Stimulated activated naive CD8-positive, alpha-beta T cell treated with anti-CD3 and anti-CD28 coated beads, Interleukin-15, Interleukin-2, amounts not matched to agents 100 ng/mL and 50 ng/mL, for 24 hours (primary cell): Measurements from ENCODE around the gene ADAMTS2.

Experiments used
- H3K27ac Mint-ChIP-seq: one replicate; pipeline ENCODE4 v1.8.0; 2021; ENCODE audit warnings: mild to moderate bottlenecking, mixed read lengths
- H3K27me3 Mint-ChIP-seq: one replicate; pipeline ENCODE4 v1.8.0; 2021; ENCODE audit warnings: mixed read lengths
- H3K36me3 Mint-ChIP-seq: one replicate; pipeline ENCODE4 v1.8.0; 2021; ENCODE audit warnings: low read depth, mixed read lengths
- H3K4me1 Mint-ChIP-seq: one replicate; pipeline ENCODE4 v1.8.0; 2021; ENCODE audit warnings: low read depth, mixed read lengths
- H3K4me3 Mint-ChIP-seq: one replicate; pipeline ENCODE4 v1.8.0; 2021; ENCODE audit warnings: mild to moderate bottlenecking, mixed read lengths
- H3K9me3 Mint-ChIP-seq: one replicate; pipeline ENCODE4 v1.8.0; 2021; ENCODE audit warnings: mixed read lengths

The ADAMTS2 gene

GRCh38 chr5:179375236-179375685 lies 30.0 kb upstream of the ADAMTS2 start:
- Mint-ChIP-seq H3K36me3 (no peaks in the 10 kb centered on the region), H3K27ac (no peak overlapping the region), H3K9me3 (no peaks in the 10 kb centered on the region), H3K4me3 (no peak overlapping the region), H3K27me3 (no peaks in the 10 kb centered on the region), H3K4me1 (no peaks in the 10 kb centered on the region)

- no peaks in the 10 kb centered on the region for H3K27me3 Mint-ChIP-seq
- H3K9me3 Mint-ChIP-seq, result no peaks in the 10 kb centered on the region
- no peak overlapping the region for H3K4me3 Mint-ChIP-seq
- no peaks in the 10 kb centered on the region for H3K36me3 Mint-ChIP-seq
- H3K27ac Mint-ChIP-seq, result no peak overlapping the region
- no peaks in the 10 kb centered on the region for H3K4me1 Mint-ChIP-seq
Observed at GRCh38 chr5:179374506-179375235, 29.4 kb upstream of the ADAMTS2 start.

- no peaks in the 10 kb centered on the region for H3K27me3 Mint-ChIP-seq
- no peaks in the 10 kb centered on the region for H3K4me1 Mint-ChIP-seq
- no peak overlapping the region for H3K27ac Mint-ChIP-seq
- H3K4me3 Mint-ChIP-seq, result no peak overlapping the region
- H3K36me3 Mint-ChIP-seq, result no peaks in the 10 kb centered on the region
- no peaks in the 10 kb centered on the region for H3K9me3 Mint-ChIP-seq
Observed at GRCh38 chr5:179373961-179374505, 28.8 kb upstream of the ADAMTS2 start.

- Mint-ChIP-seq H3K9me3 (no peaks in the 10 kb centered on the region), H3K4me3 (no peak overlapping the region), H3K4me1 (no peaks in the 10 kb centered on the region), H3K36me3 (no peaks in the 10 kb centered on the region), H3K27me3 (no peaks in the 10 kb centered on the region), H3K27ac (no peak overlapping the region)
Observed at GRCh38 chr5:179373101-179373934, 28.1 kb upstream of the ADAMTS2 start.

- Mint-ChIP-seq H3K4me1 (no peaks in the 10 kb centered on the region), H3K27ac (no peak overlapping the region), H3K36me3 (no peaks in the 10 kb centered on the region), H3K27me3 (no peaks in the 10 kb centered on the region), H3K9me3 (no peaks in the 10 kb centered on the region), H3K4me3 (no peak overlapping the region)
Observed at GRCh38 chr5:179371681-179372680, 26.7 kb upstream of the ADAMTS2 start.

- no peaks in the 10 kb centered on the region for H3K9me3 Mint-ChIP-seq
- no peaks in the 10 kb centered on the region for H3K4me1 Mint-ChIP-seq
- no peaks in the 10 kb centered on the region for H3K36me3 Mint-ChIP-seq
- no peaks in the 10 kb centered on the region for H3K27me3 Mint-ChIP-seq
- H3K4me3 Mint-ChIP-seq, result no peak overlapping the region
- H3K27ac Mint-ChIP-seq, result no peak overlapping the region
Observed at GRCh38 chr5:179371121-179371510, 25.9 kb upstream of the ADAMTS2 start.

GRCh38 chr5:179370490-179371120 lies 25.3 kb upstream of the ADAMTS2 start:
- H3K4me3 Mint-ChIP-seq, result no peak overlapping the region
- no peaks in the 10 kb centered on the region for H3K27me3 Mint-ChIP-seq
- H3K36me3 Mint-ChIP-seq, result no peaks in the 10 kb centered on the region
- no peaks in the 10 kb centered on the region for H3K4me1 Mint-ChIP-seq
- H3K9me3 Mint-ChIP-seq, result no peaks in the 10 kb centered on the region
- no peak overlapping the region for H3K27ac Mint-ChIP-seq

- no peak overlapping the region for H3K27ac Mint-ChIP-seq
- H3K4me1 Mint-ChIP-seq, result no peaks in the 10 kb centered on the region
- H3K27me3 Mint-ChIP-seq, result no peaks in the 10 kb centered on the region
- no peaks in the 10 kb centered on the region for H3K36me3 Mint-ChIP-seq
- H3K4me3 Mint-ChIP-seq, result no peak overlapping the region
- no peaks in the 10 kb centered on the region for H3K9me3 Mint-ChIP-seq
Observed at GRCh38 chr5:179369530-179369884, 24.2 kb upstream of the ADAMTS2 start.

GRCh38 chr5:179368806-179369529 lies 23.7 kb upstream of the ADAMTS2 start:
- Mint-ChIP-seq H3K27ac (no peak overlapping the region), H3K36me3 (no peaks in the 10 kb centered on the region), H3K27me3 (no peaks in the 10 kb centered on the region), H3K4me1 (no peaks in the 10 kb centered on the region), H3K4me3 (no peak overlapping the region), H3K9me3 (no peaks in the 10 kb centered on the region)

- Mint-ChIP-seq H3K27ac (no peak overlapping the region), H3K36me3 (no peaks in the 10 kb centered on the region), H3K27me3 (no peaks in the 10 kb centered on the region), H3K4me1 (no peaks in the 10 kb centered on the region), H3K9me3 (no peaks in the 10 kb centered on the region), H3K4me3 (no peak overlapping the region)
Observed at GRCh38 chr5:179368126-179368805, 23.0 kb upstream of the ADAMTS2 start.

- Mint-ChIP-seq H3K27me3 (no peaks in the 10 kb centered on the region), H3K4me1 (no peaks in the 10 kb centered on the region), H3K4me3 (no peak overlapping the region), H3K27ac (no peak overlapping the region), H3K36me3 (no peaks in the 10 kb centered on the region), H3K9me3 (no peaks in the 10 kb centered on the region)
Observed at GRCh38 chr5:179367491-179367890, 22.2 kb upstream of the ADAMTS2 start.

GRCh38 chr5:179362355-179362754 lies 17.1 kb upstream of the ADAMTS2 start:
- Mint-ChIP-seq H3K4me1 (no peaks in the 10 kb centered on the region), H3K27me3 (no peaks in the 10 kb centered on the region), H3K4me3 (no peak overlapping the region), H3K27ac (no peak overlapping the region), H3K36me3 (no peaks in the 10 kb centered on the region), H3K9me3 (peaks cover 5% of the 10 kb centered on the region)

GRCh38 chr5:179361037-179361603 lies 15.9 kb upstream of the ADAMTS2 start:
- Mint-ChIP-seq H3K27me3 (no peaks in the 10 kb centered on the region), H3K4me1 (no peaks in the 10 kb centered on the region), H3K36me3 (no peaks in the 10 kb centered on the region), H3K4me3 (no peak overlapping the region), H3K9me3 (peaks cover 5% of the 10 kb centered on the region), H3K27ac (no peak overlapping the region)
